ENCODE data around the gene CFAP54.

DNA sequence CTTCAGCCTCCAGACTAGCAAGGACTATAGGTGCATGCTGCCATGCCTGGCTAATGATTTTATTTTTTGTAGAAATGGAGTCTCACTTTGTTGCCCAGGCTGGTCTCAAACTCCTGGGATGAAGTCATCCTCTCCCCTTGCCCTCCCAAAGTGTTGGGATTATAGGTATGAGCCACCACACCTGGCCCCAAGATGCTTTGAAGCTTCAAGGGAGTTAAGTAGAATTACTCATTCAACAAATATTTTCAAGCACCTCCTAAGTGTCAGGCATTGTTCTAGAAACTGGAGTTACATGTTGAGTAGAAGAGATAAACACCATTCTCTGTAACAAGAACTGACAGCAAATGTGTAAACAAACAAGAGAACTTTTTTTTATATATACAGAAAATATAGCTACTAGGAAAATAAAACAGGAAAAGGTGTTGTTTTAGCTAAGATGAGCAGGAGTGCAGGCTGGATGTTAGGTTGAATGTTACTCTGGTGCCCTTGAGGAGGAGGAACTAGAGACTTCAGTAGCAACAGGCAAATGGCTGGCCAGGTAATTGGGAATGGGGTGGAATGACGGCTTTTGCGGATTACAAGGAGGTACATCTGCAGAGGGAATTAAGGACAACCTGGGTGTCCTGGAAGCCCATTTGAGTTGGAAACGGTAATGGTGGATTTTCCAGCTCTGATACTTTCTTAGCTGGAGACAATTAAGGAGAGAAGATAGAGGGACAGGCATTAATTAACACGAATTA, 32.0 kb upstream of the CFAP54 start:
- TF ChIP-seq CTCF (IDR thresholded peaks at IDR 0.05) (no peak), POLR2A (IDR thresholded peaks at IDR 0.05) (no peak)
